CD4-positive, alpha-beta T cell treated with Interleukin-12 subunit alpha and Interleukin-12 subunit beta, for 1 hour (primary cell): ENCODE data around the gene COL24A1.
"Not testable (repeated sequence)": the region's sequence is repeated elsewhere in the genome, so short reads cannot be mapped to it uniquely, and the experiment has no call there.

Experiments used
- DNase-seq: peaks from one replicate; pipeline ENCODE4 v3.0.0-alpha.2; 2020

COL24A1 gene

GRCh38 chr1:85864727-85865126, 291.8 kb downstream of the COL24A1 start:
- no peak for DNase-seq

GRCh38 chr1:85863639-85864038, 292.9 kb downstream of the COL24A1 start:
- not testable (repeated sequence) for DNase-seq

GRCh38 chr1:85862456-85862855, 294.1 kb downstream of the COL24A1 start:
- no peak for DNase-seq

GRCh38 chr1:85857991-85858390, 298.6 kb downstream of the COL24A1 start:
- no peak for DNase-seq

GRCh38 chr1:85850238-85850637, 306.3 kb downstream of the COL24A1 start:
- no peak for DNase-seq

GRCh38 chr1:85849660-85850059, 306.9 kb downstream of the COL24A1 start:
- DNase-seq: no peak

GRCh38 chr1:85847356-85847755, 309.2 kb downstream of the COL24A1 start:
- no peak for DNase-seq

GRCh38 chr1:85846706-85847105, 309.9 kb downstream of the COL24A1 start:
- DNase-seq: no peak

GRCh38 chr1:85839459-85839858, 317.1 kb downstream of the COL24A1 start:
- DNase-seq: no peak

- DNase-seq: no peak
These were observed 318.3 kb downstream of the COL24A1 start for GRCh38 chr1:85838238-85838637.

GRCh38 chr1:85836736-85837135, 319.8 kb downstream of the COL24A1 start:
- DNase-seq: no peak

- not testable (repeated sequence) for DNase-seq
These were observed 323.4 kb downstream of the COL24A1 start for GRCh38 chr1:85833165-85833564.

GRCh38 chr1:85830837-85831236, 325.7 kb downstream of the COL24A1 start:
- no peak for DNase-seq

GRCh38 chr1:85824066-85824840, 332.3 kb downstream of the COL24A1 start:
- no peak for DNase-seq

GRCh38 chr1:85822696-85823095, 333.9 kb downstream of the COL24A1 start:
- DNase-seq: no peak

GRCh38 chr1:85818371-85818770, 338.2 kb downstream of the COL24A1 start:
- no peak for DNase-seq

GRCh38 chr1:85816606-85817005, 340.0 kb downstream of the COL24A1 start:
- DNase-seq: no peak

- DNase-seq: no peak
These were observed 340.7 kb downstream of the COL24A1 start for GRCh38 chr1:85815906-85816305.

- no peak for DNase-seq
These were observed 350.2 kb downstream of the COL24A1 start for GRCh38 chr1:85806236-85806965.

GRCh38 chr1:85801520-85801919, 355.1 kb downstream of the COL24A1 start:
- no peak for DNase-seq

GRCh38 chr1:85799737-85800136, 356.8 kb downstream of the COL24A1 start:
- no peak for DNase-seq

GRCh38 chr1:85798419-85798818, 358.2 kb downstream of the COL24A1 start:
- DNase-seq: no peak

GRCh38 chr1:85777021-85777420, 379.6 kb downstream of the COL24A1 start:
- DNase-seq: not testable (repeated sequence)

GRCh38 chr1:85762804-85763203, 393.8 kb downstream of the COL24A1 start:
- DNase-seq: no peak
